ENCODE measurements around the gene PGC.

The PGC gene

GRCh38 chr6:41747256-41748101 is at the start of gene PGC:
TSS of gene PGC (minus strand) at chr6:41747397. CDS start at chr6:41747334, 63 bp downstream.
- DNase-seq: no peak

- no peak for DNase-seq
These were observed 49.3 kb upstream of the PGC start for GRCh38 chr6:41796474-41796873.

- no peak for DNase-seq
These were observed 44.8 kb upstream of the PGC start for GRCh38 chr6:41791984-41792383.

GRCh38 chr6:41791305-41791704 is 44.1 kb upstream of the PGC start:
- no peak for DNase-seq

GRCh38 chr6:41790045-41790444 is 42.8 kb upstream of the PGC start:
- no peak for DNase-seq

- DNase-seq: no peak
These were observed 42.2 kb upstream of the PGC start for GRCh38 chr6:41789390-41789724.

GRCh38 chr6:41787219-41787917 is 40.2 kb upstream of the PGC start, which contains the start of gene TOMM6:
TSS of gene TOMM6 (plus strand) at chr6:41787694. CDS start at chr6:41787698, 4 bp downstream.
- peak; percentile 82 for DNase-seq

- DNase-seq: peak; percentile 55
These were observed 39.4 kb upstream of the PGC start for GRCh38 chr6:41786451-41787218.

- no peak for DNase-seq
These were observed 38.7 kb upstream of the PGC start for GRCh38 chr6:41785689-41786450.

- no peak for DNase-seq
These were observed 38.1 kb upstream of the PGC start for GRCh38 chr6:41785254-41785653.

GRCh38 chr6:41784581-41785171 is 37.5 kb upstream of the PGC start:
- DNase-seq: no peak

GRCh38 chr6:41783106-41783780 is 36.0 kb upstream of the PGC start:
- DNase-seq: no peak

GRCh38 chr6:41781366-41781730 is 34.2 kb upstream of the PGC start:
- no peak for DNase-seq

- DNase-seq: peak; percentile 44
These were observed 33.6 kb upstream of the PGC start, which contains the start of gene PRICKLE4 for GRCh38 chr6:41780551-41781365. TSS of gene PRICKLE4 (plus strand) at chr6:41780782. CDS start at chr6:41783474, 2,692 bp downstream.

- DNase-seq: peak; percentile 67
These were observed 32.8 kb upstream of the PGC start, which contains the start of gene FRS3 for GRCh38 chr6:41779788-41780550. TSS of gene FRS3 (minus strand) at chr6:41779900. CDS start at chr6:41776987, 2,913 bp downstream.

- DNase-seq: no peak
These were observed 32.1 kb upstream of the PGC start for GRCh38 chr6:41779336-41779735.

- no peak for DNase-seq
These were observed 31.7 kb upstream of the PGC start for GRCh38 chr6:41778895-41779294.

- DNase-seq: no peak
These were observed 30.5 kb upstream of the PGC start for GRCh38 chr6:41777551-41778285.

- no peak for DNase-seq
These were observed 28.2 kb upstream of the PGC start for GRCh38 chr6:41775293-41775882.
